ENCODE data around the gene SKP1. TPM values are rescaled to one million over a fixed set of nuclear protein-coding genes. Genes with fewer than 3 reads are reported as not detected.

The SKP1 gene
- total RNA-seq, 1 donor from 2014 or later: 458 TPM

- intact Hi-C loops (cut with DNase I): no loop called here
- peak; percentile 55 for ATAC-seq
- DNase-seq (ENCODE audit: missing footprints): no peak
Observed at GRCh38 chr5:134103397-134103796, 73.4 kb downstream of the SKP1 start.

DNA sequence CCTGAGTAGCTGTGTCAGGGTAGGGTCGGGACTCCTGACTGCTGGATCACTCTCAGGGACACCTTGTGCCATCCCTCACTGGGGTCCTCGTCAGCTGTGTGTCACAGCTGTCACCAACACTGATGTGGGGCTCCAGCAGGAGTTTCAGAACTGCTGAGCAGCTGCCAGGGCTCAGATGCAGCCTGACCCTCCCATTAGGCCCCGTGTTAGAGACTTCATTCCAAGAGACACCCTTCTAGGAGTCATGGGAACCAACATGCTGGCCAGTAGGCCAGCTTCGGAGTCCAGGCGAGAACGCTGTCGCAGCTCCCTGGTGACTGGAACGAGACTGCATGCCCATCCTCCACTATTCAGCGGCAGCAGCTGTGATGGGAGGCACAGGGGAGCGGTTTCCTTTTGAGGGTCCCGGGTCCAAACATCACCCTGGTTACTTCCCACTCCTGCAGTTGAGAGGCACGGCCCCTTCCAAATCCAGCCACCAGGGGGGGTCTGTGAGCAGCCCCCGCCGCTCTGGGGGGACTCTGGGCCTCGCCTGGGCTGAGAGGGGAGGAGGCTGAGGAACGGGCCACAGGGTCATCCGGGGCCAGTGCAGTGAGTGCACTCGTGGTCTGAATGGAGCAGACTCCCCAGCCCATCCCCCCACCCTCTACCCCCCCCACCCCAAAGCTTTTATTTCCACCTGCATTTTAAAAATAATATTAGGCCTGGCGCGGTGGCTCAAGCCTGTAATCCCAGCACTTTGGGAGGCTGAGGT is 74.9 kb downstream of the SKP1 start:
- intact Hi-C loops (cut with DNase I): loop anchor here (1.0 kb wide), 1 partner anchor 38 kb away; no protein-coding TSS in a partner anchor
- peak; percentile 77 for ATAC-seq
- DNase-seq (ENCODE audit: missing footprints): no peak

- DNase-seq (ENCODE audit: missing footprints) (no peak), ATAC-seq (no peak)
- intact Hi-C loops (cut with DNase I): no loop called here
Observed at GRCh38 chr5:134100283-134101091, 76.3 kb downstream of the SKP1 start.

GRCh38 chr5:134099939-134100282 is 76.8 kb downstream of the SKP1 start:
- no peak for DNase-seq (ENCODE audit: missing footprints)
- ATAC-seq: no peak
- intact Hi-C loops (cut with DNase I): no loop called here

DNA sequence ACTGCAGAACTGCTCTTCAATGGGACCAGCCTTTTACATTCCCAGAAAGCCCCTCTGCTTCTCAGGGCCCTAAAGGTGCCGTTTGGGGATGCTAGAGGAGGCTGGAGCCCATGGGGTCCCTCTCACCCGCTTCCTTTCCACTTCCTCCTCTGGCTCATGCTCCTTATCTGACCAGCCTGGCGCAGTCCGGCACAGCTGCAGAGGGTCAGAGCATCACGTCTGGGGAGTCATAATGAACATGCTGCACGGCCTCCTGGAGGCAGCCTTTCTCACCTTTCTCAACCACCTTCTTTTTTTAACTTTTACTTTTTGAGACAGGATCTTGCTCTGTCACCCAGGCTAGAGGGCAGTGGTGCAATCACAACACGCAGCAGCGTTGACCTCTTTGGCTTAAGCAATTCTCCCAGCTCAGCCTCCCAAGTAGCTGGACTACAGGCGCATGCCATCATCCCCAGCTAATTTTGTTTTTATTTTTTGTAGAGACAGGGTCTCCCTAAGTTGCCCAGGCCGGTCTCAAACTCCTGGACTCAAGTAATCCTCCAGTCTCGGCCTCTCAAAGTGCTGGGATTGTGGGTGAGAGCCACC is 77.4 kb downstream of the SKP1 start:
- intact Hi-C loops (cut with DNase I): no loop called here
- ATAC-seq: no peak
- DNase-seq (ENCODE audit: missing footprints): no peak

Small RNA genes lying within 50 kb of the gene (microRNA-seq; reads per million reads assigned to microRNA genes)
- gene MIR3661: not detected

Other genes with a start within 250 kb of the SKP1 start
- 34.1 TPM for gene C5orf15, start 208.3 kb downstream of the SKP1 start, total RNA-seq
- 458 TPM for gene VDAC1, start 172.0 kb downstream of the SKP1 start, total RNA-seq
- gene TCF7, start 62.3 kb downstream of the SKP1 start, total RNA-seq: 2.8 TPM
- 149 TPM for gene PPP2CA, start 49.1 kb upstream of the SKP1 start, total RNA-seq
- gene CDKL3, start 190.2 kb upstream of the SKP1 start, total RNA-seq: 4.7 TPM
- 258 TPM for gene UBE2B, start 194.6 kb upstream of the SKP1 start, total RNA-seq
- 45.7 TPM for gene CDKN2AIPNL, start 234.9 kb upstream of the SKP1 start, total RNA-seq